Osteoblast (primary cell): ENCODE results near the gene COPG2. TPM values are rescaled to one million over a fixed set of nuclear protein-coding genes. Genes with fewer than 3 reads are reported as not detected.

Experiments
- DNase-seq: peaks from one replicate; pipeline ENCODE4 v3.0.0; 2011; ENCODE audit warnings: low spot score, mixed read lengths; ENCODE audit not compliant: insufficient read length; ENCODE audit errors: missing footprints
- H2AFZ ChIP-seq: 2 replicates; pipeline ENCODE4 v1.6.0; 2011; ENCODE audit warnings: mild to moderate bottlenecking, low read length
- H3K27ac ChIP-seq: 2 replicates; pipeline ENCODE4 v1.5.1; 2011; ENCODE audit warnings: mild to moderate bottlenecking, low read depth, low read length, moderate library complexity
- H3K27me3 ChIP-seq: 2 replicates; pipeline ENCODE4 v1.6.0; 2012; ENCODE audit warnings: mild to moderate bottlenecking, control low read depth, inconsistent platforms, low read length, moderate library complexity; ENCODE audit not compliant: insufficient read depth
- H3K36me3 ChIP-seq: 2 replicates; pipeline ENCODE4 v1.5.1; 2011; ENCODE audit warnings: mild to moderate bottlenecking, low read length, control low read depth, moderate library complexity; ENCODE audit not compliant: insufficient read depth
- H3K4me1 ChIP-seq: 2 replicates; pipeline ENCODE4 v1.5.1; 2011; ENCODE audit warnings: mild to moderate bottlenecking, low read length, control low read depth, moderate library complexity; ENCODE audit not compliant: insufficient read depth
- H3K4me2 ChIP-seq: 2 replicates; pipeline ENCODE4 v1.6.0; 2011; ENCODE audit warnings: mild to moderate bottlenecking, low read length; ENCODE audit not compliant: insufficient read depth
- H3K4me3 ChIP-seq: fragments of 200-600 bp; sonication (generic); 3 replicates; pipeline ENCODE4 v1.5.1; 2012; ENCODE audit warnings: mild to moderate bottlenecking, low read length, inconsistent platforms; ENCODE audit not compliant: insufficient read depth
- H3K79me2 ChIP-seq: 2 replicates; pipeline ENCODE4 v1.6.0; 2012; ENCODE audit warnings: mild to moderate bottlenecking, low read length, control low read depth, inconsistent platforms; ENCODE audit not compliant: insufficient read depth
- H3K9me3 ChIP-seq: 2 replicates; pipeline ENCODE4 v1.5.1; 2011; ENCODE audit warnings: low read depth, low read length, control low read depth
- H4K20me1 ChIP-seq: 2 replicates; pipeline ENCODE4 v1.6.0; 2012; ENCODE audit warnings: mild to moderate bottlenecking, low read length, control low read depth; ENCODE audit not compliant: insufficient read depth
- CTCF ChIP-seq: IDR thresholded peaks from 2 replicates; pipeline ENCODE4 v1.5.1; 2011; ENCODE audit warnings: mild to moderate bottlenecking, low read depth, low read length, moderate library complexity; ENCODE audit errors: extremely low read depth
- total RNA-seq: library from RNA; depleted of rRNA; stranded (reverse); fragments of >200 nt; gene quantifications from 2 replicates; pipeline ENCODE4 v1.2.3, GENCODE V29; 2012

The COPG2 gene
- total RNA-seq, 1 donor, result 59.7 TPM

GRCh38 chr7:130485734-130486113, 182.8 kb downstream of the COPG2 start:
- Histone ChIP-seq H3K27ac (no peak overlapping the region), H3K4me3 (no peak overlapping the region), H3K4me1 (peaks cover 31% of the 10 kb centered on the region), H3K9me3 (no peaks in the 10 kb centered on the region), H4K20me1 (no peaks in the 10 kb centered on the region), H2AFZ (no peak overlapping the region), H3K27me3 (peaks cover 4% of the 10 kb centered on the region), H3K79me2 (no peaks in the 10 kb centered on the region), H3K36me3 (no peaks in the 10 kb centered on the region), H3K4me2 (no peak overlapping the region)
- TF ChIP-seq CTCF, result no peak
- no peak for DNase-seq

GRCh38 chr7:130483031-130483430, 185.5 kb downstream of the COPG2 start:
- DNase-seq, result no peak
- no peaks in the 10 kb centered on the region for H3K79me2 ChIP-seq
- no peaks in the 10 kb centered on the region for H3K9me3 ChIP-seq
- H3K4me3 ChIP-seq, result no peak overlapping the region
- no peak overlapping the region for H3K27ac ChIP-seq
- no peak overlapping the region for H3K4me2 ChIP-seq
- H4K20me1 ChIP-seq, result no peaks in the 10 kb centered on the region
- H3K27me3 ChIP-seq, result peaks cover 4% of the 10 kb centered on the region
- no peak overlapping the region for H2AFZ ChIP-seq
- H3K36me3 ChIP-seq, result no peaks in the 10 kb centered on the region
- peaks cover 15% of the 10 kb centered on the region for H3K4me1 ChIP-seq
- no peak for TF ChIP-seq CTCF

- peak overlapping the region; percentile 52 for H3K4me2 ChIP-seq
- TF ChIP-seq CTCF, result no peak
- H3K36me3 ChIP-seq, result no peaks in the 10 kb centered on the region
- peak overlapping the region; percentile 36 for H3K4me3 ChIP-seq
- peak overlapping the region; percentile 77 for H2AFZ ChIP-seq
- H3K27me3 ChIP-seq, result peaks cover 4% of the 10 kb centered on the region
- no peaks in the 10 kb centered on the region for H4K20me1 ChIP-seq
- DNase-seq, result no peak
- H3K9me3 ChIP-seq, result no peaks in the 10 kb centered on the region
- no peak overlapping the region for H3K27ac ChIP-seq
- peaks cover 14% of the 10 kb centered on the region for H3K4me1 ChIP-seq
- no peaks in the 10 kb centered on the region for H3K79me2 ChIP-seq
Measured at GRCh38 chr7:130481898-130482297, 186.7 kb downstream of the COPG2 start.

- Histone ChIP-seq H3K79me2 (no peaks in the 10 kb centered on the region), H4K20me1 (no peaks in the 10 kb centered on the region), H3K4me2 (no peak overlapping the region), H2AFZ (no peak overlapping the region), H3K4me1 (peaks cover 17% of the 10 kb centered on the region), H3K27ac (no peak overlapping the region), H3K9me3 (no peaks in the 10 kb centered on the region), H3K4me3 (no peak overlapping the region), H3K36me3 (no peaks in the 10 kb centered on the region), H3K27me3 (no peaks in the 10 kb centered on the region)
- no peak for TF ChIP-seq CTCF
- DNase-seq, result no peak
Measured at GRCh38 chr7:130479716-130480400, 188.7 kb downstream of the COPG2 start.
